Fibroblast of gingiva (primary cell): ENCODE data around the gene BCAS3.
"Not testable (repeated sequence)": the region's sequence is repeated elsewhere in the genome, so short reads cannot be mapped to it uniquely, and the experiment has no call there.

Experiments
- DNase-seq: peaks from one replicate; pipeline ENCODE4 v3.0.0-alpha.2; 2011; ENCODE audit warnings: low read depth

The BCAS3 gene

GRCh38 chr17:60792250-60792898 lies 114.7 kb downstream of the BCAS3 start:
- DNase-seq: peak; percentile 62

DNA sequence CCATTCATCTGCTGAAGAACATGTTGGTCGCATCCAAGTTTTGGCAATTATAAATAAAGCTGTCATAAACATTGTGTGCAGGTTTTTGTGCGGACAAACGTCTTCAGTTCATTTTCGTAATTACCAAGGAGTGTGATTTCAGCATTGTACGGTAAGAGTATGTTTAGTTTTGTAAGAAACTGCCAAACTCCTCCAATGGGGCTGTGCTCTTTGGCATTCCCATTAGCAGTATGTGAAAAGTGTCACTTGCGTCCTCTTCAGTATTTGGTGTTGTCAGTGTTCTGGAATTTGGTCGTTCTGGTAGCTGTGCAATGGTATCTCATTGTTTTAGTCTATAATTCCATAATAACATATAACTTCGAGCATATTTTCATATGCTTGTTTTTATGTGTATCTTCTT lies 120.9 kb downstream of the BCAS3 start:
- no peak for DNase-seq

GRCh38 chr17:60802377-60802776 lies 124.7 kb downstream of the BCAS3 start:
- DNase-seq: peak; percentile 9

DNA sequence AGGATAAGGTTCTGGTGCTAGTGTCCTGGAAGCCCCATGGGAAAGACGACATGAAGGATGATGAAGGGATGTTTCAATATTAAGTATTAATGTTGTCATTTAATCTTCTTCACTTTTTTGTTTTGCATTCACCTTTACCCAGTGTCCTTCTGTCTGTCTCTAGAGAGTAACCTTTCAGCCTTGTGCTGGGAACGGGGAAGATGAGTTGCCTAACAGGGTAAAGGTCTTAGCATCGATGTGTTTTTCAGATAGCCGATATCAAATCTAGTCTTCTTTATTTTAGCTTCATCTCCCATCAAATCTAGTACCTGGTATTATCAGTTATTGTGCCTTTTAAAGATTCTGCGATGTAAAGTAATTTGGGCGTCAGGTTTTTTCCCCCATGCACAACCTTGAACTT lies 125.4 kb downstream of the BCAS3 start:
- no peak for DNase-seq

DNA sequence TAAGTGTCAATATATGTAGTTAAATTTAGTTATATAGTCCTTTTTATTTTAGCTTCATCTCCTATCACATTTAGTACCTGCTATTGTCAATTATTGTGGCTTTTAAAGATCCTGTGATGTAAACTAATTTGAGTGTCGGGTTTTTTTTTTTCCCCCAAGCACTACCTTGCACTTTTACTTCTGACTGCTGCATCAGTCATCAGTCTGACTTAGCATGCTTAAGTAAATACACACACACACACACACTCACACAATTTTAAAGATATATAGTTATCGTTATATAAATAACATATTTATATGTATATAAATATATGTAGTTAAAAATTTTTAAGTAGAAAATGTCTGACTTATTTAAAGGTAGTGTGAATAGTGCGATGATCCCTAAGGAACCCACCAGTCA lies 127.2 kb downstream of the BCAS3 start:
- DNase-seq: no peak

DNA sequence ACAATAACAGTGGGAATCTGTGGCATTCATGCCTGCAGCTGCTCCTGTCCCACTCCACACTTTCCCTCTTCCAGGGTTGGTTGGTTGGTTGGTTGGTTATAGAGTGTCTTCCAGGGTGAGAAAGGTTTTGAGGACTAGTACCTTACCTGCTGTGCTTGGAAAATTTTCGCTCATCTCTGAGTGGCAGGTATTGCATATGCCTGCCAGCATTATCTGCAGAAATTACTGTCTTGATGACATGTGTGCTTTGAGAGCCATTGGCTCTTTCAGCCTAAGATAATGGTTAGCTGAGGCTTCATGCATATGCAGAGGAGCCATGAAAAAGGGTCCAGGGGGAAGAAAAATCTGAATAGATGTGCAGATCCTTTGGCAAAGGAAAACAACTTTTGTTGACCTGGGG lies 131.8 kb downstream of the BCAS3 start:
- DNase-seq: no peak

- DNase-seq: not testable (repeated sequence)
Observed at GRCh38 chr17:60814941-60815340, 137.3 kb downstream of the BCAS3 start.

GRCh38 chr17:60817192-60817591 lies 139.5 kb downstream of the BCAS3 start:
- DNase-seq: peak; percentile 96

DNA sequence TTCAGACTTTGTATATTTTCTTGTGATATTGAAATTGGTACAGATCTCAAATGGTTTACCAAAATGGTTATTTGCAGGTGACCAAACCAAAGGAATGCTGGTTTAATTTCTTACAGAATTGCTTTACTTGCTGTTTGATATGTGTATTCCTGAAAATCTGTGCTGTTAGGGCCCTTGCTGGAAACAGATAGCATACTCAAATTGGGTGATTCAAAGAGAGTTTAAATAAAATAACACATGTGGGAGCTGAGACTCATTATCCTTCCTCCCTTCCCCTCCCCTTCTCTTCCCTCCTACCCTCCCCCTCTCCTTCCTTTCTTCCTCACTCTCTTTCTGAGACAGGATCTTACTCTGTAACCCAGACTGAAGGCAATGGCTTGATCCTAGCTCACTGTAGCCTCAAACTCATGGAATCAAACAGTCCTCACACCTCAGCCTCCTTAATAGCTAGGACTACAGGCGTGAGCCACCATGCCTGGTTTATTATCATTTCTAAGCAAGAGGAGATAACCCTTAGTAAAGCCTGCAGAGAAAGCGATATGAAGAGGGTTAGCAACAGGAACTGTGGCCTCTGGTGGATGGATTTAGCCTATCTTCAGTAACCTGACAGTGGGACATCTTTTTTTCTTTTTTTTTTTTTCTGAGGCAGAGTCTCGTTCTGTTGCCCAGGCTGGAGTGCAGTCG lies 141.9 kb downstream of the BCAS3 start:
- no peak for DNase-seq

DNA sequence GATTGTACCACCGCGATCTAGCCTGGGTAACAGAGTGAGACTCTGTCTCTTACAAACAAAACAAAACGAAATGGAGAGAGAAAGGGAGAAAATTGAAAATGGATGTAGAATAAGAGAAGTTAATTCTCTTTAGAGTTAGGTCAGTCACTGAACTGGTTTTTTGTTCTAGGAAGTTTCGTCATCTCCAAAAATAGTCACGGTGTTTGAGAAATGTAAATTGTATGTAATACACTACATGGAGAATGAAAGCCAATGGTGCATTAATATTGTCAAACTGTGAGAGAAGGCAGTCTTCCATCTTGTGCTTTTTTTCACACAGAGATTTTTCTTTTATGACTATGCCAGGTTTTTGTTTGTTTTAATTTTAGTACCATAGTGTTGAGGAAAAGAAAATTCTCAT lies 145.9 kb downstream of the BCAS3 start:
- peak; percentile 16 for DNase-seq

GRCh38 chr17:60825351-60825750 lies 147.7 kb downstream of the BCAS3 start:
- no peak for DNase-seq

DNA sequence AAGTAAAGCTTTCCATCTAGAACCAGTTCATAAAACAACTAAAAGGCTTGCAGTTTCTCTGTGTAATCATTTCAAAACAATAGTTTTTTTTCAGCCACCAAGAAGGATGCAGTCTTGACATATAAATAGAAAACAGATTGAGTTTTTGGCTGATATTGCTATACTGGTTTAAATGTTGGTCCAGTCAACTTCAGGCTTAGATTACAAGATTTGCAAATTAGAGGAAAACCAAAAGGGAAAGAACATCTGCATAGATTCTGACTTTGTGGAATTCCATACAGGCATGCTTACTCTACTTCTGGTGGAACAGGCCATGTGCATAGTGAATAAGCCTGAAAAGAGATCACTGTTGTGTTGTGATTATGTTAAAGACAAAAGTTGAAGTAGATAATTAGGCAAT lies 150.3 kb downstream of the BCAS3 start:
- peak; percentile 87 for DNase-seq

GRCh38 chr17:60832151-60832585 lies 154.5 kb downstream of the BCAS3 start:
- peak; percentile 27 for DNase-seq

- DNase-seq: no peak
Observed at GRCh38 chr17:60832631-60833030, 155.0 kb downstream of the BCAS3 start.

GRCh38 chr17:60840456-60840855 lies 162.8 kb downstream of the BCAS3 start:
- no peak for DNase-seq

DNA sequence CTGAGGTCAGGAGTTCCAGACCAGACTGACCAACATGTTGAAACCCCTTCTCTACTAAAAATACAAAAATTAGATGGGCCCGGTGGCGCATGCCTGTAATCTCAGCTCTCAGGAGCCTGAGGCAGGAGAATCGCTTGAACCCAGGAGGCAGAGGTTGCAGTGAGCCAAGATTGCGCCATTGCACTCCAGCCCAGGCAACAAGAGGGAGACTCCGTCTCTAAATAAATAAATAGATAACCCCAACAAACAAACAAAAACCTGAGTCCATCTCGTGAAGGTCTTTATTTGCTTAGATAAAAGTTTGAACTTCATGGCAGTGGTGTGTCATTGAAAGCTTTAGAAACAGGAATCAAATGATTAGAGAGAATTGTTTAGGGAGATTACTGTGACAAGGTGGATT lies 167.4 kb downstream of the BCAS3 start:
- DNase-seq: no peak

- DNase-seq: no peak
Observed at GRCh38 chr17:60846175-60846574, 168.5 kb downstream of the BCAS3 start.

DNA sequence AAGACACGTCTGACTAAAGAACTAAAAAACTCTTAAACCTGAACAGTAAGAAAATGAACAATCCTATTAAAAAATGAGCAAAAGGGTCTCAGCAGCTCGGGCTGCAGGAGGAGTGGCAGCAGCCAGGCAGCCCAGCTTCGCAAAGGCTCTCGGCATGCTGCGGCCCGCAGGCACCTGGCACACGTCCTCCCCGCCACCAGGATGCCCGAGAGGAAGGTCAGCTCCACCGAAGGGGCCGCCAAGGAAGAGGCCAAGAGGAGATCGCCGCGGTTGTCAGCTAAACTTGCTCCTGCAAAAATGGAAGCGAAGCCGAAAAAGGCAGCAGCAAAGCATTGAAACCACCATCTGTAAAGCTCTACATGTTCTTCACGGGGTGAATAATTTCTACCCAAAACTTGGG lies 173.5 kb downstream of the BCAS3 start:
- no peak for DNase-seq

DNA sequence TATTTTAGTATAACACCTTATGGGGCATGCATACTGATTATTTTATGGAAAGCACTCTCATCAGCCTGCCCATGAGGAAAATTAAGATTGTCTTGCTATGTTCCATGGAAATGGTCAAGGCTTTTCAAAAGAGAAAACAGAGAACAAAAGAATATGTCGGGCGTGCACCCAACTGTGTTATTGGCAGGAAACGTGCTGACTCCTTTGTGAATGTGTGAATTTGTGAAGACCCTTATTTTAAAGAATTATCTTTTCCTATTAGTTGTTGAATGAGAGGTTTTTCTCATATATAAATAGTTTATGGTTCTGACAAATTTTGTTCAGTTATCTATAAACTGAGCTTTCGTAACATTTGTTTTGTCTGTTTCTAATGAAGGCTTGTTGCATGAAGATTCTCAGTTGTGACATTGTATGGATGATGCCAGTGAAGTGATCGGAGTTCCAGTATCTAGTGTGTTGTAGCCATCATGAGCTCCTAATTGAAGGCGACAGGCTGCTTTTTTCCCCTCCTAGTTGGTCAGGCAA lies 180.0 kb downstream of the BCAS3 start:
- peak; percentile 7 for DNase-seq

DNA sequence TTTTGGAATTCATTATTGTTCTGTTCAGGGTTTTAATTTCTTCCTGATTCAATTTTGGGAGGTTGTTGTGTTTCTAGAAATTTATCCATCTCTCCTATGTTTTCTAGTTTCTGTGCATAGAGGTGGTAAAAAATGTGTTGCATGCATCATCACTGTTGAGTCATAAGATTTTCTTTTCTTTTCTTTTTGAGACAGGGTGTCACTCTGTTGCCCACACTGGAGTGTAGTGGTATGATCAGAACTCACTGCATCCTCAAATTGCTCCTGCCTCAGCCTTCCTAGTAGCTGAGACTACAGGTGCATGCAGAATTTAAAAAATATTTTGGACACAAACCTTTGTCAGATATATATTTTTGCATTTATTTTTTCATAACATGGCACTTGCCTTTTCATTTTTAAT lies 184.8 kb downstream of the BCAS3 start:
- no peak for DNase-seq

- peak; percentile 3 for DNase-seq
Observed at GRCh38 chr17:60863892-60864707, 186.4 kb downstream of the BCAS3 start.

- DNase-seq: no peak
Observed at GRCh38 chr17:60864708-60865005, 187.0 kb downstream of the BCAS3 start.

DNA sequence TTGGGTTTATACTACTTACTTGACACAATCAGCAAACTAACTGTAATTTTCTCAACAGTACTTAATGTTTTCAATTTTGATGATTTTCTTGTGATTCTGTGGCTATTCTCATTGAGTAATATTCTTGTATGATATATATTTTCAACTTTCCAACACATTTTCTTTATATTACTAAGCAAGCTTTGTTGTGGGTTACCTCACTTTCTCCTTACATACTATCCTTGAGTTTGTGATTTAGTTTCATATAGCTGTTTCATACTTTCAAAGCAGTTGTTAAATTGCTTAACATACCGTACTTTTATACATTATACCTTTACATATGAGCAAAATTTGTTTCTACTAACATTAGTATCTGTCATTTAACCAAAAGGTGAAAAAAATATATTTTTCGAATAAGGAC lies 197.1 kb downstream of the BCAS3 start:
- DNase-seq: no peak
